GM23338 (cell line): ENCODE results near the gene HS6ST1. TPM values are rescaled to one million over a fixed set of nuclear protein-coding genes. Genes with fewer than 3 reads are reported as not detected.

Experiments
- ATAC-seq: fragments of 200-7000 bp; cut with Tn5 transposase; 3 replicates; pipeline ENCODE4 v1.9.1; 2020
- DNase-seq: peaks from one replicate; pipeline ENCODE4 v3.0.0-alpha.2; 2015; ENCODE audit warnings: low spot score
- H2AFZ ChIP-seq: fragments of 200-600 bp; sonication (generic); 2 replicates; pipeline ENCODE4 v1.8.0; 2016; ENCODE audit warnings: antibody characterized with exemption, mild to moderate bottlenecking, moderate library complexity
- H3F3A ChIP-seq: fragments of 200-600 bp; sonication (generic); replicated peaks from 2 replicates; pipeline ENCODE4 v1.8.0; 2017; ENCODE audit warnings: antibody characterized with exemption, mixed run types, low read depth
- H3K27ac ChIP-seq: fragments of 200-600 bp; sonication (generic); 2 replicates; pipeline ENCODE4 v1.6.1; 2016; ENCODE audit warnings: low read depth
- H3K27me3 ChIP-seq: fragments of 200-600 bp; sonication (generic); 2 replicates; pipeline ENCODE4 v1.8.0; 2016; ENCODE audit warnings: mild to moderate bottlenecking, mixed run types, moderate library complexity; ENCODE audit not compliant: insufficient read depth
- H3K36me3 ChIP-seq: fragments of 200-600 bp; sonication (generic); 2 replicates; pipeline ENCODE4 v1.8.0; 2016; ENCODE audit warnings: mild to moderate bottlenecking; ENCODE audit not compliant: insufficient read depth
- H3K4me1 ChIP-seq: fragments of 200-600 bp; sonication (generic); 2 replicates; pipeline ENCODE4 v1.8.0; 2016; ENCODE audit warnings: mild to moderate bottlenecking, moderate library complexity; ENCODE audit not compliant: insufficient read depth
- H3K4me2 ChIP-seq: fragments of 200-600 bp; sonication (generic); 2 replicates; pipeline ENCODE4 v1.7.1; 2017; ENCODE audit warnings: mixed run types
- H3K4me3 ChIP-seq: fragments of 200-600 bp; sonication (generic); 2 replicates; pipeline ENCODE4 v1.6.1; 2016; ENCODE audit warnings: mixed run types
- H3K79me2 ChIP-seq: fragments of 200-600 bp; sonication (generic); replicated peaks from 2 replicates; pipeline ENCODE4 v1.8.0; 2017; ENCODE audit warnings: mild to moderate bottlenecking; ENCODE audit not compliant: insufficient read depth
- H3K9me2 ChIP-seq: fragments of 200-600 bp; sonication (generic); 2 replicates; pipeline ENCODE4 v1.8.0; 2017; ENCODE audit not compliant: insufficient read depth
- H4K20me1 ChIP-seq: fragments of 200-600 bp; sonication (generic); replicated peaks from 2 replicates; pipeline ENCODE4 v1.8.0; 2017; ENCODE audit warnings: mild to moderate bottlenecking; ENCODE audit not compliant: insufficient read depth
- H3K27ac Mint-ChIP-seq: 2 replicates; pipeline ENCODE4 v1.8.0; 2020; ENCODE audit warnings: inconsistent platforms, mild to moderate bottlenecking, moderate library complexity, mixed read lengths
- H3K27me3 Mint-ChIP-seq: 3 replicates; pipeline ENCODE4 v1.8.0; 2022; ENCODE audit warnings: low read depth, mild to moderate bottlenecking, moderate library complexity, mixed read lengths, inconsistent platforms; ENCODE audit not compliant: insufficient read depth, poor library complexity
- H3K36me3 Mint-ChIP-seq: 3 replicates; pipeline ENCODE4 v1.8.0; 2021; ENCODE audit warnings: low read depth, mild to moderate bottlenecking, inconsistent platforms, moderate library complexity, mixed read lengths
- H3K4me1 Mint-ChIP-seq: 3 replicates; pipeline ENCODE4 v1.8.0; 2020; ENCODE audit warnings: mild to moderate bottlenecking, inconsistent platforms, mixed read lengths
- H3K4me3 Mint-ChIP-seq: 3 replicates; pipeline ENCODE4 v1.8.0; 2021; ENCODE audit warnings: moderate library complexity, mild to moderate bottlenecking, inconsistent platforms, mixed read lengths
- H3K9me3 Mint-ChIP-seq: 3 replicates; pipeline ENCODE4 v1.8.0; 2020; ENCODE audit warnings: moderate library complexity, mild to moderate bottlenecking, inconsistent platforms, mixed read lengths
- CREB1 ChIP-seq: fragments of 250-450 bp; sonication (Bioruptor Pico); IDR thresholded peaks from 2 replicates; pipeline ENCODE4 v1.5.0; 2020; ENCODE audit warnings: low read depth, mild to moderate bottlenecking, moderate library complexity
- EZH2 ChIP-seq: fragments of 200-600 bp; sonication (generic); IDR thresholded peaks from one replicate; pipeline ENCODE4 v1.8.0; 2017; ENCODE audit warnings: antibody characterized with exemption, mild to moderate bottlenecking, low read depth; ENCODE audit not compliant: unreplicated experiment
- EZH2phosphoT487 ChIP-seq: fragments of 200-600 bp; sonication (generic); IDR thresholded peaks from one replicate; pipeline ENCODE4 v1.8.1; 2018; ENCODE audit warnings: antibody characterized with exemption; ENCODE audit not compliant: unreplicated experiment
- JUNB ChIP-seq: IDR thresholded peaks from one replicate; pipeline ENCODE4 v1.6.1; 2016; ENCODE audit warnings: antibody characterized with exemption; ENCODE audit not compliant: unreplicated experiment
- NANOG ChIP-seq: IDR thresholded peaks from 2 replicates; pipeline ENCODE4 v1.6.1; 2016; ENCODE audit warnings: antibody characterized with exemption, borderline replicate concordance
- POLR2AphosphoS5 ChIP-seq: IDR thresholded peaks from 2 replicates; pipeline ENCODE4 v1.6.1; 2016; ENCODE audit warnings: antibody characterized with exemption, low read depth
- STAT1 ChIP-seq: IDR thresholded peaks from one replicate; pipeline ENCODE4 v1.6.1; 2016; ENCODE audit warnings: antibody characterized with exemption; ENCODE audit not compliant: unreplicated experiment
- ZNF114 ChIP-seq: fragments of 250-450 bp; sonication (Bioruptor Pico); IDR thresholded peaks from 2 replicates; pipeline ENCODE4 v1.5.0; 2020; ENCODE audit warnings: mild to moderate bottlenecking, moderate library complexity
- ZNF331 ChIP-seq: fragments of 250-450 bp; sonication (Bioruptor Pico); IDR thresholded peaks from 2 replicates; pipeline ENCODE4 v1.5.0; 2020; ENCODE audit warnings: low read depth, mild to moderate bottlenecking, moderate library complexity
- polyA plus RNA-seq: library from polyadenylated mRNA; unstranded; fragments of >200 nt; fragmentation: Nextera tagmentation; extraction: Ambion mirVana; gene quantifications from 2 replicates; pipeline ENCODE4 v1.2.1, GENCODE V29; 2016
- total RNA-seq: library from RNA; depleted of rRNA; stranded (reverse); fragments of >200 nt; shearing (Covaris generic); gene quantifications from 2 replicates; pipeline ENCODE4 v1.2.3, GENCODE V29; 2014
- TF ChIP-seq, protein P1 (sequence below): IDR thresholded peaks from 2 replicates; pipeline ENCODE4 v1.6.1; 2016; ENCODE audit warnings: antibody characterized with exemption
- TF ChIP-seq, protein P2 (sequence below), 2 experiments: fragments of 200-600 bp in 1 of 2; sonication (generic) in 1 of 2; conservative IDR thresholded peaks; 2 replicates each; pipeline versions ENCODE4 v1.5.1 to v1.6.1; 2016 to 2017; ENCODE audit warnings: antibody characterized with exemption in 2 of 2, low read depth in 2 of 2, mild to moderate bottlenecking in 2 of 2, moderate library complexity in 1 of 2
- TF ChIP-seq, protein P3 (sequence below): IDR thresholded peaks from one replicate; pipeline ENCODE4 v1.6.1; 2018; ENCODE audit warnings: antibody characterized with exemption; ENCODE audit not compliant: unreplicated experiment

The HS6ST1 gene
- total and polyA plus RNA-seq, 2 experiments from 2014 or later: 21.1 to 106 TPM

DNA sequence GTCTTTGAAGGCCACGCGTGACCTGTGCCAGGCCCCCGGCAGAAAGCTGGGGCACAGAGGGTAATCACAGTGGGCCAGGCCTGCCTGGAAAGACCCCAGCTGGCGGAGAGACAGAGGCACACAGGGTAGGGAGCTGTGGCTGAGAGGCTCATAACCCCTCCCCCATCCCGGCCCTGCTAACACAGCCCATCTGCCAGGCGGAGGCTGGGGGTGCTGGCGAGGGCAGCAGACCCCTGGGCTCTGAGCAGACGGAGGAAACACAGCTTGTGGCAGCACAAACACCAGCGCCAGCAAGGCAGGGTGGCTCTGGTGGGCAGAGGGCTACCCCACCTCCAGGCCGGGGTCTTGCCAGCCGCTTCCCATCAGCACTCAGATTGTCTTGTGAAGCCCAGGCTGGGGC is 19.0 kb downstream of the HS6ST1 start (continued):
- TF ChIP-seq, protein P1, sequence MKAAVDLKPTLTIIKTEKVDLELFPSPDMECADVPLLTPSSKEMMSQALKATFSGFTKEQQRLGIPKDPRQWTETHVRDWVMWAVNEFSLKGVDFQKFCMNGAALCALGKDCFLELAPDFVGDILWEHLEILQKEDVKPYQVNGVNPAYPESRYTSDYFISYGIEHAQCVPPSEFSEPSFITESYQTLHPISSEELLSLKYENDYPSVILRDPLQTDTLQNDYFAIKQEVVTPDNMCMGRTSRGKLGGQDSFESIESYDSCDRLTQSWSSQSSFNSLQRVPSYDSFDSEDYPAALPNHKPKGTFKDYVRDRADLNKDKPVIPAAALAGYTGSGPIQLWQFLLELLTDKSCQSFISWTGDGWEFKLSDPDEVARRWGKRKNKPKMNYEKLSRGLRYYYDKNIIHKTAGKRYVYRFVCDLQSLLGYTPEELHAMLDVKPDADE: no peak
- no peak for TF ChIP-seq EZH2phosphoT487

DNA sequence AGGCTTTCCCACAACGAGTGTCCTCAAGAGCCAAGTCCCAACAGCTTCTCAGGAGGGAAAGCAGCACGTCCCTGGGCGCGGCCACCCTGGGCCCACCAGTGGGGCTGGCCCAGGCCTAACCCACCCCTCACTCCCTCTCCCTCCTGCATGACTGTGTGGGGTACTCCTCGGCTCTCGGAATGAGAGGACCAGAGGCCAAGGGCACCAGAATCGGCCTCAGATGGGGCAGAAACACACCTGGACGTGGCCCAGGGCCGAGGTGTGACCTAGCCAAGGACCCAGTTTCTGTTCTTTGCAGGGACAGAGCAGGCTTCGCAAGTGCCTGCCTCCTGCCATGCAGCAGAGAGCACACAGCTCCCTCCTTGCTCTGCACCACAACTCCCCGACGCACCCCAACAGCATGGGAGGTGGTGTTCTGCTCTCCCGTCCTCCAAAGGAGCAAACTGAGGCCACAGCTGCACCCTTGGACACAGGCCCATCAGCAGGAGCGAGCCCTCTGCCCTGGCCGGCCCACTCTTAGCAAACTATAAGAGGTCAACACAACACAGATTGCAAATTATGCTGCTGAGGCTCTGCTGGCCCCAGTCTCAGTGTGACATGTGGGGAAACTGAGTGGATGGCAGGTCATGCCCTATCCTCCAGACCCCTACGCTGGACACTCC is 19.7 kb downstream of the HS6ST1 start:
- Histone ChIP-seq H2AFZ (no peak overlapping the region), H3K4me1 (peaks cover 8% of the 10 kb centered on the region; the same call in 1 of the 2 replicates), H3K4me2 (no peak overlapping the region), H3K4me3 (no peak overlapping the region), H4K20me1 (peaks cover 48% of the 10 kb centered on the region), H3K36me3 (no peaks in the 10 kb centered on the region), H3K79me2 (peaks cover 100% of the 10 kb centered on the region), H3K9me2 (no peaks in the 10 kb centered on the region), H3F3A (no peaks in the 10 kb centered on the region), H3K27me3 (no peaks in the 10 kb centered on the region), H3K27ac (no peak overlapping the region)
- Mint-ChIP-seq H3K27ac (no peak overlapping the region; the same call in 1 of the 2 replicates), H3K36me3 (peaks cover 4% of the 10 kb centered on the region; the same call in 2 of the 3 replicates), H3K4me1 (peaks cover 32% of the 10 kb centered on the region), H3K4me3 (no peak overlapping the region), H3K9me3 (no peaks in the 10 kb centered on the region; the same call in 1 of the 3 replicates), H3K27me3 (peaks cover 6% of the 10 kb centered on the region)
- no peak for DNase-seq
- ATAC-seq: no peak
- TF ChIP-seq, protein P2, sequence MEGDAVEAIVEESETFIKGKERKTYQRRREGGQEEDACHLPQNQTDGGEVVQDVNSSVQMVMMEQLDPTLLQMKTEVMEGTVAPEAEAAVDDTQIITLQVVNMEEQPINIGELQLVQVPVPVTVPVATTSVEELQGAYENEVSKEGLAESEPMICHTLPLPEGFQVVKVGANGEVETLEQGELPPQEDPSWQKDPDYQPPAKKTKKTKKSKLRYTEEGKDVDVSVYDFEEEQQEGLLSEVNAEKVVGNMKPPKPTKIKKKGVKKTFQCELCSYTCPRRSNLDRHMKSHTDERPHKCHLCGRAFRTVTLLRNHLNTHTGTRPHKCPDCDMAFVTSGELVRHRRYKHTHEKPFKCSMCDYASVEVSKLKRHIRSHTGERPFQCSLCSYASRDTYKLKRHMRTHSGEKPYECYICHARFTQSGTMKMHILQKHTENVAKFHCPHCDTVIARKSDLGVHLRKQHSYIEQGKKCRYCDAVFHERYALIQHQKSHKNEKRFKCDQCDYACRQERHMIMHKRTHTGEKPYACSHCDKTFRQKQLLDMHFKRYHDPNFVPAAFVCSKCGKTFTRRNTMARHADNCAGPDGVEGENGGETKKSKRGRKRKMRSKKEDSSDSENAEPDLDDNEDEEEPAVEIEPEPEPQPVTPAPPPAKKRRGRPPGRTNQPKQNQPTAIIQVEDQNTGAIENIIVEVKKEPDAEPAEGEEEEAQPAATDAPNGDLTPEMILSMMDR (conservative IDR thresholded peaks at IDR 0.05; ENCODE audit: low read depth in 2 of 2): no peak

DNA sequence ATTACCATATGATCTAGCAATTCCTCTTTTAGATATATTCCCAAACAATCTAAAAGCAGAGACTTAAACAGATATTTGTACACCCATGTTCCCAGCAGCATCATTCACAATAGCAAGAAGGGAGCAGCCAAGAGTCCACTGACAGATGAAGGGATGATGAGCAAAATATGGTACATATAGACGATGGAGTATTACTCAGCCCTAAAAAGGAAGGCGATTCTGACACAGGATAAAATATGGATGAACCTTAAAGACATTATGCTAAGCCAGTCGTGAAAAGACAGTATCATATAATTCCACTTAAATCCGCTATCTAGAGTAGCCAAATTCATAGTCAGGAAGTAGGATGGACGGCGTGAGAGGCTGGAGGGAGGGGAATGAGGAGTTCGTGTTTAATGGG is 20.4 kb downstream of the HS6ST1 start:
- peaks cover 4% of the 10 kb centered on the region for H3K27me3 Mint-ChIP-seq
- peaks cover 100% of the 10 kb centered on the region for H3K79me2 ChIP-seq
- no peak for ATAC-seq
- H4K20me1 ChIP-seq: peaks cover 44% of the 10 kb centered on the region
- H3K4me3 Mint-ChIP-seq: no peak overlapping the region
- no peak overlapping the region for H2AFZ ChIP-seq
- H3K4me2 ChIP-seq: no peak overlapping the region
- DNase-seq: no peak
- H3F3A ChIP-seq: no peaks in the 10 kb centered on the region
- peaks cover 8% of the 10 kb centered on the region; the same call in 1 of the 2 replicates for H3K4me1 ChIP-seq
- H3K36me3 ChIP-seq: no peaks in the 10 kb centered on the region
- H3K4me1 Mint-ChIP-seq: peaks cover 28% of the 10 kb centered on the region
- no peak overlapping the region for H3K27ac Mint-ChIP-seq
- peaks cover 4% of the 10 kb centered on the region; the same call in 2 of the 3 replicates for H3K36me3 Mint-ChIP-seq
- no peak overlapping the region for H3K4me3 ChIP-seq
- H3K9me2 ChIP-seq: no peaks in the 10 kb centered on the region
- H3K27me3 ChIP-seq: no peaks in the 10 kb centered on the region
- H3K9me3 Mint-ChIP-seq: no peaks in the 10 kb centered on the region; the same call in 1 of the 3 replicates
- no peak overlapping the region for H3K27ac ChIP-seq
- TF ChIP-seq JUNB: no peak
- TF ChIP-seq CREB1: no peak
- no peak for TF ChIP-seq POLR2AphosphoS5
- TF ChIP-seq EZH2phosphoT487: no peak
- TF ChIP-seq, protein P2 (conservative IDR thresholded peaks at IDR 0.05; ENCODE audit: low read depth in 2 of 2): no peak
- TF ChIP-seq, protein P1: no peak
- TF ChIP-seq, protein P3, sequence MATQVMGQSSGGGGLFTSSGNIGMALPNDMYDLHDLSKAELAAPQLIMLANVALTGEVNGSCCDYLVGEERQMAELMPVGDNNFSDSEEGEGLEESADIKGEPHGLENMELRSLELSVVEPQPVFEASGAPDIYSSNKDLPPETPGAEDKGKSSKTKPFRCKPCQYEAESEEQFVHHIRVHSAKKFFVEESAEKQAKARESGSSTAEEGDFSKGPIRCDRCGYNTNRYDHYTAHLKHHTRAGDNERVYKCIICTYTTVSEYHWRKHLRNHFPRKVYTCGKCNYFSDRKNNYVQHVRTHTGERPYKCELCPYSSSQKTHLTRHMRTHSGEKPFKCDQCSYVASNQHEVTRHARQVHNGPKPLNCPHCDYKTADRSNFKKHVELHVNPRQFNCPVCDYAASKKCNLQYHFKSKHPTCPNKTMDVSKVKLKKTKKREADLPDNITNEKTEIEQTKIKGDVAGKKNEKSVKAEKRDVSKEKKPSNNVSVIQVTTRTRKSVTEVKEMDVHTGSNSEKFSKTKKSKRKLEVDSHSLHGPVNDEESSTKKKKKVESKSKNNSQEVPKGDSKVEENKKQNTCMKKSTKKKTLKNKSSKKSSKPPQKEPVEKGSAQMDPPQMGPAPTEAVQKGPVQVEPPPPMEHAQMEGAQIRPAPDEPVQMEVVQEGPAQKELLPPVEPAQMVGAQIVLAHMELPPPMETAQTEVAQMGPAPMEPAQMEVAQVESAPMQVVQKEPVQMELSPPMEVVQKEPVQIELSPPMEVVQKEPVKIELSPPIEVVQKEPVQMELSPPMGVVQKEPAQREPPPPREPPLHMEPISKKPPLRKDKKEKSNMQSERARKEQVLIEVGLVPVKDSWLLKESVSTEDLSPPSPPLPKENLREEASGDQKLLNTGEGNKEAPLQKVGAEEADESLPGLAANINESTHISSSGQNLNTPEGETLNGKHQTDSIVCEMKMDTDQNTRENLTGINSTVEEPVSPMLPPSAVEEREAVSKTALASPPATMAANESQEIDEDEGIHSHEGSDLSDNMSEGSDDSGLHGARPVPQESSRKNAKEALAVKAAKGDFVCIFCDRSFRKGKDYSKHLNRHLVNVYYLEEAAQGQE: no peak
- TF ChIP-seq ZNF331 (CRISPR knock-in tag): no peak
- TF ChIP-seq STAT1: no peak
- TF ChIP-seq ZNF114 (CRISPR knock-in tag): no peak
- TF ChIP-seq NANOG: no peak
- TF ChIP-seq EZH2: no peak
